Prostate gland (tissue), 2 donors: ENCODE measurements around the gene KCNG3.

Experiments
- POLR2AphosphoS5 ChIP-seq: sonication (generic); formaldehyde crosslinking; IDR thresholded peaks from one replicate; pipeline ENCODE4 v1.6.1; 2017; ENCODE audit warnings: antibody characterized with exemption
- TF ChIP-seq, protein P1 (sequence below), 4 experiments: fragments of 200-600 bp in 2 of 4; fragments of 450-650 bp in 2 of 4; sonication (generic) in 2 of 4; IDR thresholded peaks; 1 replicate in 3 of 4; 2 replicates in 1 of 4; pipeline ENCODE4 v1.5.1; 2016 to 2019; ENCODE audit warnings: antibody characterized with exemption in 4 of 4, mild to moderate bottlenecking in 2 of 4, moderate library complexity in 2 of 4

DNA sequence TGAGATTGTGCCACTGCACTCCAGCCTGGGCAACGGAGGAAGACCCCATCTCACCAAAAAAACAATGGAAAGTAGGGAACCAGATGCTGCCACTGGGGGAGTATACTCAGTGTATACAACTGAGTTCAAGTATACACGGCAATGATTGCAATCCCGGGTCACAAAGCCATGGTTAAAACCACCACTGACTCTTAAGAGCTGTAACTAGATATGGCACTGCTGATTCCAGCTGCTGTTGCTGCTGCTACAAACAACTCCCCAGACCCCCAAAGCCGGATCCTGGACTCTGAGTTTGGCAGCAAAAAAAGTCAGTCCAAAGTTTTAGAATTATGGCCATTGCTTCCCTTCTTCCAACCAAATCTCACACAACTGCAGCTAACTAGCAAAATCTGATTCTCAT is 89.1 kb downstream of the KCNG3 start:
- TF ChIP-seq, protein P1, sequence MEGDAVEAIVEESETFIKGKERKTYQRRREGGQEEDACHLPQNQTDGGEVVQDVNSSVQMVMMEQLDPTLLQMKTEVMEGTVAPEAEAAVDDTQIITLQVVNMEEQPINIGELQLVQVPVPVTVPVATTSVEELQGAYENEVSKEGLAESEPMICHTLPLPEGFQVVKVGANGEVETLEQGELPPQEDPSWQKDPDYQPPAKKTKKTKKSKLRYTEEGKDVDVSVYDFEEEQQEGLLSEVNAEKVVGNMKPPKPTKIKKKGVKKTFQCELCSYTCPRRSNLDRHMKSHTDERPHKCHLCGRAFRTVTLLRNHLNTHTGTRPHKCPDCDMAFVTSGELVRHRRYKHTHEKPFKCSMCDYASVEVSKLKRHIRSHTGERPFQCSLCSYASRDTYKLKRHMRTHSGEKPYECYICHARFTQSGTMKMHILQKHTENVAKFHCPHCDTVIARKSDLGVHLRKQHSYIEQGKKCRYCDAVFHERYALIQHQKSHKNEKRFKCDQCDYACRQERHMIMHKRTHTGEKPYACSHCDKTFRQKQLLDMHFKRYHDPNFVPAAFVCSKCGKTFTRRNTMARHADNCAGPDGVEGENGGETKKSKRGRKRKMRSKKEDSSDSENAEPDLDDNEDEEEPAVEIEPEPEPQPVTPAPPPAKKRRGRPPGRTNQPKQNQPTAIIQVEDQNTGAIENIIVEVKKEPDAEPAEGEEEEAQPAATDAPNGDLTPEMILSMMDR (IDR thresholded peaks at IDR 0.05) = no peak
- no peak for TF ChIP-seq POLR2AphosphoS5
